ENCODE measurements around the gene ERFL.
"Not testable (repeated sequence)": the region's sequence is repeated elsewhere in the genome, so short reads cannot be mapped to it uniquely, and the experiment has no call there.

The ERFL gene

DNA sequence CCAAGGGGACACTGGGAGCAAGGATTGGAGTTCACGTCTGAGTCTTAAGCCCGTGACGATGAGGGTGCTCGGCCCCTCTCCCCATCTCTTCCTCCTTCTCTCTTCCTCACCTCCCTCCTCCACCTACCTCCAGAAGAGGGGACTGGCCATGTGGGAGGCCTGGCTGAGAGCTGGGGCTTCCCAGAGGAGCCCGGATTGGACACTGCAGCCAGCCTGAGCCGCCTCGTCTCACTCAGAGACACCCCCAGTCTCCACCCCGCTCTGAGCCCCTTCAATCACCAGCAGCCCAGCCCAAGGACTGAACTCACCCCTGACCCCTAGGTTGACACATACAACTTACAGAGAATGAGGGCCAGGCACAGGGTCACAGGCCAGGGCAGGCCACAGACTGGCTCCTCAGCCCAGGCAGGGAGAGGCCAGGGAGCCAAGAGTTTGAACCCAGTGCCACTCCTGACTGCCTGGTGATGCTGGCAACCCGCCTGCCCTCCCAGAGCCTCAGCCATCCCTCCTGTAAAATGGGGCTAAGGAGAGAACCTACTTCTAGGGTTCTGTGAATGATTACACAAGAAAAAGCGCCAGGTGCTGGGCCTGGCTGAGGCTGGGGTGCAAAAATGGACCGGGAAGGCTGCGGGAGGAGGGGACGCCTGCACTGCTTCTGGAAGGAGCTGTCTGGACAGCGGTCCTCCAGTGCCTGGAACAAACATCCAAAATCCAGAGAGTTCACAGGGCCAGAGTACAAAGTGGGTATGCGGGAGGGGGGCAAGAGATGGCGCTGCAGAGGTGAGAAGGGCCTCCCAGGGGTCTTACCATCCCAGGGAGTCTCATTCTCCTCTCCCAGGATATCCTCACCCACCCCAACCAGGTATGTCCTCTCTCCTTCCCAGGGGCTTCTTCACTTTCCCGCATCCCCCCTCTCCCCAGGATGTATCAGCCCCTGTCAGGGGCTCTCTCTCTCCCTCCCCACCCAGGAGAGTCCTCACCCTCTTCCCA is 50.0 kb downstream of the ERFL start:
- no peak for DNase-seq (ENCODE audit: low spot score)

DNA sequence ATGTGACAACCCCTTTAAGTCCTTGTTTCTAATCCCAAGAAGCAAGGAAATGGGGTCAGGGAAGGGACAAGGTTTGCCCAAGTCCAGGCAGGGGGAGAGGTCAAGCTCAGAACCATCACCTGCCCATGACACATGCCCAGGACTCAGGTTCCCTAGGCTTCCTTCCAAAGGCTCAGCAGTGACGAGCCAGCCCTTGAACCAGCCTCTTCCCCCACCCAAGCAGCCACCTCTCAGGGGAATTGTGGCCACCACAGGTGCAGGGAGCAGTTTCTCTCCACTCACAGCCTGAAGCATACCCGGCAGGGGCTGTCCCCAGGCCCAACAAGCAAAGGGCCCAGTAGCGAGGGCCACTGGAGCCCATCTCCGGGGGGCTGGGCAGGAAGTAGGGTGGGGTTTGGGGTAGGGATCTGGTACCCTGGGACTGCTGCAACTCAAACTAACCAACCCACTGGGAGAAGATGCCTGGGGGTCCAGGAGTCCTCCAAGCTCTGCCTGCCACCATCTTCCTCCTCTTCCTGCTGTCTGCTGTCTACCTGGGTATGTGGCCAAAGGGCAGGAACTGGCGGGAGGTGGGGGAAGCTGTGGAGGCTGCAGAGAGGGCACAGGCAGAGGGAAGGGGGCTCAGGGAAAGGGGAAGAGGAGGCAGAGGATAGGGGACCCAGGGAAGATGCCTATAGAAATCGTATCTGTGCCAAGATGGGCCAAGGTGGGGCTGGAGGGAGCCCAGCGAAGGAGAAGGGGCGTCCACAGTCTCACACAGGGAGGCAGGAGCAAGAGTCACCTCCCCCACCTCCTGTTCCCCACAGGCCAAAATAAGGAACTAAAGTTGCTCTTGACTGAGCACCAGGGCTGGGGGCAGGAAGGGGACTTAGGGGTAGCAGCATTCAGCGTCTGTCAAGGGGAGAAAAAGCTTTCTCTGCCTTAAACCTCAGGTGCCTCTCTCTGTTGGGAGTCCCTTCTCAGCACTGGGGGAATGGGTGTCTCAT is 51.1 kb downstream of the ERFL start, which contains the start of gene CD79A:
CD79A (plus strand) TSS at position 433 of the 986 bp plus-strand sequence; CDS start at position 459, 26 bp downstream.
- no peak for DNase-seq (ENCODE audit: low spot score)

DNA sequence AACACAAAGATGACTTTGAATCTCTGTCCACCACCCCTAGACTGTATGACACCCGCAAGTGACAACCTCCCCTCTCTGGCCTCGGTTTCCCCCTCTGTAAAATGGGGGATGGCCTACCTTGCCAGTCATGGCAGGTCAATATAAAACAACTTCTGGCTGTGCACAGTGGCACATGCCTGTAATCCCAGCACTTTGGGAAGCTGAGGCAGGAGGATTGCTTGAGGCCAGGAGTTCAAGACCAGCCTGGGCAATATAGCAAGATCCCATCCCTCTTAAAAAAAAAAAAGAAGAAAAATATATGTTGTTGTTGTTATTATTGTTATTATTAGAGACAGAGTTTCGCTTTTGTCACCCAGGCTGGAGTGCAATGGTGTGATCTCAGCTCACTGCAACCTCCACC is 52.3 kb downstream of the ERFL start:
- not testable (repeated sequence) for DNase-seq (ENCODE audit: low spot score)

DNA sequence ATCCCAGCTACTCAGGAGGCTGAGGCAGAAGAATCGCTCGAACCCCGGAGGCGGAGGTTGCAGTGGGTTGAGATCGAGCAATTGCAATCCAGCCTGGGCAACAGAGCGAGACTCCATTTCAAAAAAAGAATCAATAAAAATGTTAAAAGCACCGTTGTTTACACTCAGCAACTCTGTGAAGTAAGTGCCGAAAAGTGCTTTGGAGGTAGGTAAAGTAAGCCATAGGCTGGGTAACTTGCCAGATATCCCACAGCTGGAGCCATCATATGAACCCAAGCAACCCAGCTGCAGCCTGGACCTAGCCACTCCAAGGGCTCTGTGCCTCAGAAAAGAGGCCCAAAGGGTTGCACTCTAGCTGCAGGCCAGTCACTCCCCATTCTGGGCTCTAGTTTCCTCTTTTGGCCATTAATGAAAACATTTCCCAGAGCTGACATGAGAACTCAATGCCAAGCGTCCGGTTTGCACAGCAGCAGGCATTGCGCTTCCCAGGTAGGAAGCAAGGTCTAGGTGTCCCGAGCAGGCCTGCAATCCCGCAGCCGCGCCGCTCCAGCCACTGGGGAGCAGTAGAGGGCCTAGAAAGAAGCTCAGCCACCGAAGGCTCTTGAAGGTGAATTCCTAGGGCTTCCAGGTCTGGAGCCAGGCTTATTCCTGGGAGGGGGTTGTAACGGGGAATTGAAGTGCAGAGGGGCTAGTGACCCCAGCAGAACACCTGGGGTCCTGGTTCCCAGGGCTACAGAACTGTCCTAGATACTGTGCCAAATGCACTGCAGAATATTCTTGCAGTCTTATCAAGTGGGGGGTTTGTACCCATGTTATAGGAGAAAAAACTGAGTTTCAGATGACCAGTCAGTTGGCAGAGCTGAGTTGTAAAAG is 55.2 kb downstream of the ERFL start:
- DNase-seq (ENCODE audit: low spot score): peak; percentile 54

DNA sequence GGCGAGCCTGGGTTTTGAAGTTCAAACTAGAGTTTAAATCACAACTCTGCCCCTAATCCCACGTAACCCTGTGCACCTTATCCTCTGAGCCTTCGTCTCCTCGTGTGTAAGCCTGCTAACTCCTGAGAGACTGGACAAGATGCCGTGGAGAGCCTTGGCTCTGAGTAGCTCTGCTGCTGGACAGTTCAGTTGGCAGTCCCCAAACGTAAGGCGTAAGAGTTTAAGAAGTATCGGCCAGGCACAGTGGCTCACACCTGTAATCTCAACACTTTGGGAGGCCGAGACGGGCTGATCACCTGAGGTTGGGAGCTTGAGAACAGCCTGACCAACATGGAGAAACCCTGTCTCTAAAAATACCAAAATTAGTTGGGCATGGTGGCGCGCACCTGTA is 55.9 kb downstream of the ERFL start:
- DNase-seq (ENCODE audit: low spot score): no peak

DNA sequence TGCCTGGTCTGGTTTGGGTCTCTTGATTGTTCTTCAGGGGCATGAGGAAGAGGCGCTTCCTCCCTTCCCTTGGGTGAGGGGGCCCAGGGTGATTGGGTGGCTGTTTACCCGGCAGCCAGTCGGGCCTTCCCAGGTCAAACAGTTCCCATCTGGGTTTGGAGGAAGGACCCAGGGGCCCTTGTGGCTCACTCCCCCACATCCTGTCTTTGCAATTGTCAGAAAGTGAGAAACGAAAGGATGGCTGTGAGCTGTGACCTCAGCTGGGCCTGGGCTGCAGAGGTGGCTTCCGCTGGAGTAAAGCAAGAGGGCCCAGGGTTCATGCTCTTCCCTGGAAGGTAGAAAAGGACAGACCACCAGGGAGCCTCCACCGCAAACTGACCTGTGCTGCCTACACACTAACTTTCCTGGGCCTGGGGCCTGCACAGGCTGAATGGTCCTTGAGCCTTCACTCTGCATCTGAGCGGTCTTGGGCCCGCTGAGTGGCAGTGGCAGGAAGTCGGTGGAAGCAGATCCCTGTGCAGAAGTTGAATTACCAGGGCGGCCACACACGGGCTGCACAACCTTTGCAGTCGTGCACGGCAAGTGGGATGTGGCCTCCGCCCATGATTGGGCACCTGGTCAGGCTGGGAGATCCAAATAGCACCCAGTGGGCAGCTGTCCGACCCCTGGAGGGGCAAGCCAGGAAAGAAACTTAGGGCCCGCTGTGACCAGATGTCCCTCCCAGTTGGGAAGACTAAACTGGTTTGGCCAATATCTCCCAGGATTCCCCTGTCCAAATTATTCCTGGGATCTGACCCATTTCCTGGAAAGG is 56.5 kb downstream of the ERFL start:
- DNase-seq (ENCODE audit: low spot score): no peak

DNA sequence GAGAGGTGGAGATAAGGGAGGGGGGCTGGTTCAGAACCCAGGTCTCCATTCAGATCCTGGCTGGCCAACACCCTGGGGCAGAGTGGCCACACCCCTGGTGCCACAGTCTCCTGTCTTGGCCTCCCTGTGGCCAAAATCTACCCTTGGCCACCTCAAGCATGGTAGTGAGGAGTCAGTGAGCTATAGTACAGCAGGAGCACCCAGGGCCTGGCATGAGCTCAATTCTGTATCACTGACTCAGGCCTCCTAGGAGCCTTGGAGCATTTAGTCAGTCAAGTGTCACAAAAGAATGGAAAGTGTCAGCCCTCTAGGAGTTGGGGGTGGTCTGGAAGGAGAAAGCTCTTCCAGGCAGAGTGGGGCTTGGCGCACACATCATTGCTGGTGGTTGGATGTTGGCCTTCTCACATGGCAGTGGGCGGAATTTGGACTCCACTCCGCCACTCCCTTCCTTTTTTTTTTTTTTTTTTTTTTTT is 57.8 kb downstream of the ERFL start:
- no peak for DNase-seq (ENCODE audit: low spot score)

DNA sequence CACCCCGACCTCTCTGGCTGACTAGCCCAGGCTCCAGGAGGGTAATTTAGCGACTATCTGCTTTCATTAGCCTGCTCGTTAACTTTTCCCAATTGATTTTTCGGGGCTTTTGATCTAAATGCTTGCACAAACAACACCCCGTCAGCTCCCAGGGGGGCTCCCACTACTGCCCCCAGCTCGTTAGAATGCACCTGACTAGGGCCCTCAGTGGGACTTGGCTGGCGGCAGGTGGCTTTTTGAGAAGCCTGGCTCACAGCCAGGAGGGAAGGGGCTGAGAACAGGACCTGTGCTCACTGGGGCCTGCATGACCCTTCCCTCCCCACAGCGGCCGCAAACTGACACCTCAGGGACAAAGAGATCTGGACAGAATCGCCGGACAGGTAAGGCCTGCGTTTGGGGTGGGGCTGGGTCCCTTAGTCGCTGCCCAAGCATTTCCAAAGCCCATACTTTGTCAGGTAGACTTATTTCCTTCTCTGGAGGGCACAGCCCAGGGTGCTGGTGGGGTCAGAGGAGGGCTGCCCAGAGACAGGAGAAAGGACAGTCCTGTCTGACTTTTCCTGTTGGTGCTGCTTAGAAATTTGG is 58.8 kb downstream of the ERFL start:
- no peak for DNase-seq (ENCODE audit: low spot score)

DNA sequence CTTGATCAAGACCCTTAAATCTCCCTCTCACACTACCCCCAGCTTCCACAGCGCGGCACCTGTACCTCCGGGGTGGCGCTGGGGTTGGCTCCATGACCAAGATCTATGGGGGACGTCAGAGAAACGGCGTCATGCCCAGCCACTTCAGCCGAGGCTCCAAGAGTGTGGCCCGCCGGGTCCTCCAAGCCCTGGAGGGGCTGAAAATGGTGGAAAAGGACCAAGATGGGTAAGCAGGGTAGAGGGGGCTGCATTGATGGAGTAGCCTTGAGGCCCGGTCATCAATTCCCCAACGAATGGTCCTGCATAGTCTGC is 59.3 kb downstream of the ERFL start:
- DNase-seq (ENCODE audit: low spot score): no peak

DNA sequence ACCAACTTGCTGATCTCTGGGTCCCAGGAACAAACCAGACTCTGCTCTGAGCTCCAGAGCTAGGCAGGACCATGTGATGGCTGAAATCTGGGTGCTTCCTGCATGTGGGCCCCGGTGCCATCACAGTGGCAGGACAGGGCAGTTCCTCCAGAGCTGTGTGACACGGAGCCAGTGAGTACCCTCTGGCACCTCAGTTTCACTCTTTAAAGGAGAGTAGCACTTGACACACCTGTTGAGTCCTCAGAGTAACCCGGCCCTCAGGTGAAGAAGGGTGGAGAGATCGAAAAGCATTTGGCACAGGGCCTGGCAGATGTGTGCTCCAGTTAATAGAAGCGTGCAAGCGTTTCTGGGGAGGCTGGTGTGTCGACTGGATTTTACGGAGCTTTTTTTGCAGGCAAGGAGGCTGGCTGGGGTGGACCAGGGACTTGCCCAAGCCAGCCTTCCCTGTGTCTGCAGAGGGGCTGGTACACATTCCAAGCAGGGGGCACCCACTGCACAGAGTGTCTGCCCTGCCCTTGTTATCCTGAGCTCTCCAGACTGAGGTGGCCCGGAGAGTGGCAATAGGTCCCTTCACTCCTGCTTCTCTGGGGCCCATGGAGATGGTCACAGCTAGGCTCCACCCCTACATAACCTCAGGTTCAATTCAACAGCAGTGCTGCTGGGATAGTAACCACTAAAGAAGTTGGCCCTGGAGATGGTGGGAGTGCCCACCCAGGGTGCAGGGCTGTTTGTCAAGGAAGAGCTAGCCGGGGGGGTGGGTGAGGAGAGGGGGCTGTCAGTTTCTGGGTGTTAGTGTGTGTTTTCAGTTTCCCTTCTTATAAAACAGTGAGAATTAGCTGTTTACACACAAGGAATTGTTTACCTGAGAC is 59.9 kb downstream of the ERFL start:
- DNase-seq (ENCODE audit: low spot score): no peak

DNA sequence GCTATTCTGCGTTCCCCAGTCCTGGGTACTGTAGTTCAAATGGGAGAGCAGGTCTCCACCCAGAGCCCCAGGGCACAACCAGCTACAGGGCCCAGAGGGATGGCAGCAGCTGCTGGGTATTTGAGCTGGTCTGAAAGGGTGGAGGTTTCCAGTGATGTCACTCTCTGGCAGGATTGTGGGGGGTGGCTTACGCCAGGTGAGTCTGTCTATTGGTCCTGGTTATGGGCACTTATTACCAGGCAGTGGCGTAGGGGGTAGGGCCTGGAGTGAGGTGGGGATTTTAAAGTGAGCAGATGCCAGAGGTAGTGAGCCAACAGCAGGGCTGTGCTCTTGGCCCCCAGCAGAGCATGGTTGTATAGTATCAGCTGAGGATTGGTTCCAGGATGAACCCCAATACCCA is 62.0 kb downstream of the ERFL start:
- no peak for DNase-seq (ENCODE audit: low spot score)

DNA sequence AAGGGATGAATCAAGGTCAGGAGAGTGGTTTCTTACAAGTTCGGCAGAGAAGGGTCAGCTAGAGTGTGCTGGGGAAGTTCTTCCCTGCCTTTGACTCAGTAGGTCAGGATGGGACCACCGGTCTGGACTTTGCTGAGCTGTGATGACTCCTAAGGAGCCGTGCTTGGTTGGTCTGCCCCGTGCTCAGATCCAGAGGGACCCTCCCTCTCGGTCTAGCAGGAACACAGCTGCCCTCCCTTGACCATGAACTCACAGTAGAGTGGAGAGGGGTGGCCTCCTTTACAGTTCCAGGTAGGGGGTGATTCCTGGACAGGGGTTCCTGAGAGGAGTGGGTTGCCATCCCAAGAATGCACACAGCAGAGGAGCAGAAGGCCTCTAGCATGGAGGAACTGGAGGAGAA is 63.9 kb downstream of the ERFL start:
- no peak for DNase-seq (ENCODE audit: low spot score)

DNA sequence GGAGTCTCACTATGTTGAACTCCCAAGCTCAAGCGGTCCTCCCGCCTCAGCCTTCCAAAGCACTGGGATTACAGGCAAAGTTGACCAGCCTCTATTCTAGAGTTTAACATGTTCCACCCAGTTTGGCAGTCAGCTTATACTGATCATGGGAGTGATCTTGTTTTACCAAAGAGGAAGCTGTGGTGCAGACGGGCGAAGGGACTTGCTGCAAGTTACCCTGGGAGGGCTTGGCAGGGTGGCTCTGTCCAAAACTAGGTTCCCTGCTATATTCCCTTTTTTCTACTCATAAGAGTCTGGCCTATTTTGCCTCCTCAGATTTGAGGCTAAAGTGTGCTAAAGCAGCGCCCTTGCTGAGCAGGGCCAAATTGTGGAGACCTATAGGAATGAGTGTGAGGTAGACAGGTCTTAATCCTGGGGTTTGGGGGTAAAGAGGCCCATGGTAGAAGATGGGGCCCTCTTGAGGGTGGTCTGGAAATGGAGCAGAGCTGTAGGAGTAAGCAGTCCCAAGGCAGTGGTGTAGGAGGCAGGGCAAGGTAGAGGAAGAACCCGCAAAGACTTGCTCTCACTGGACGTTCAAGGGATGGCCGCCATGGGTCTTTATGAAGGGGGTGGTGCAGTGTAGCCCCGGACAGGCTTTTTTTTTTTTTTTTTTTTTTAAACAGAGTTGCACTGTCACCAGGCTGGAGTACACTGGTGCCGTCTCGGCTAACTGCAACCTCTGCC is 64.9 kb downstream of the ERFL start:
- peak; percentile 17 for DNase-seq (ENCODE audit: low spot score)

DNA sequence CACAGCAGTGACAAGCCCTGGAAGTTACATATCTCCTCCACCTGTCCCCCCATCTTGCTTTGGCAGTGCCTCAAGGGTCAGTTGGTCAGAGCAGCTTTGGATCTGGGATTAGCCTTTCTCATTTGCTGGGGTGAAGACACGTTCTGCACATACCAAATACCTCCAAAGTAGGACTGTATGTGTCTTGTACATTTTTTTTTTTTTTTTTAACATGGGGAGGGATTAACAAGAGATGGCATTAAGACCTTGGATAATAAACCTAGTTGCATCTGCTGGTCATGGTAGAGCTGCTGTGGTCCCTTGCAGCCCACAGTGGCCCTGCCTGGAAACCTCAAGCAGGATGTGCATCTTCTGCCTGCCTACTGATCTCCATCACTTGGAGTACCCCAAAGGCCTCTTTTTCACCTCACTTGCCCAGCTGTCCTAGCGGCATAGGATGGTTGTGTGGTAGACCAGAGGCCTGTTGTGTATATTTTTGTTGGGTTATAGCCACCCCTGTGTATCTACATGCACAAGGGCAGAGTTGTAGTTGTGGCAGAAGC is 65.7 kb downstream of the ERFL start:
- no peak for DNase-seq (ENCODE audit: low spot score)

DNA sequence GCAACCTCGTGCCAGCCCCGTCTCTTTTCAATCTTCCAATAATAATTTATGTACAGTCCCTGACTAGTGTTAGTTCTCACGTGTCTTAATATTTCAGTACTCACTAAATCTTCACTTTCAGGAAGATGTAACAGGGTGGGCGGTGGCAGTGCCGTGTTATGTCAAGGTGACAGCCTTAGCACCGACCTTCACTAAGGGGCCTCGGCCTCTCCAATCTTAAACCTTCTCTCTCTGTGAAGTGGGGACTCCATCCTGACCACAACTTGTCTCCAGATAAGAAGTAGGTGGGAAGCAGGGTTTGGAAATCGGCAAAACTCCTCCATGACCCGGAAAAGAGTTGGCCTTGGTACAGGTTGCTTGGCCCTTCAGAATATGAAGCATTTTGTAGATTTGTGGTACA is 66.4 kb downstream of the ERFL start:
- DNase-seq (ENCODE audit: low spot score): no peak

DNA sequence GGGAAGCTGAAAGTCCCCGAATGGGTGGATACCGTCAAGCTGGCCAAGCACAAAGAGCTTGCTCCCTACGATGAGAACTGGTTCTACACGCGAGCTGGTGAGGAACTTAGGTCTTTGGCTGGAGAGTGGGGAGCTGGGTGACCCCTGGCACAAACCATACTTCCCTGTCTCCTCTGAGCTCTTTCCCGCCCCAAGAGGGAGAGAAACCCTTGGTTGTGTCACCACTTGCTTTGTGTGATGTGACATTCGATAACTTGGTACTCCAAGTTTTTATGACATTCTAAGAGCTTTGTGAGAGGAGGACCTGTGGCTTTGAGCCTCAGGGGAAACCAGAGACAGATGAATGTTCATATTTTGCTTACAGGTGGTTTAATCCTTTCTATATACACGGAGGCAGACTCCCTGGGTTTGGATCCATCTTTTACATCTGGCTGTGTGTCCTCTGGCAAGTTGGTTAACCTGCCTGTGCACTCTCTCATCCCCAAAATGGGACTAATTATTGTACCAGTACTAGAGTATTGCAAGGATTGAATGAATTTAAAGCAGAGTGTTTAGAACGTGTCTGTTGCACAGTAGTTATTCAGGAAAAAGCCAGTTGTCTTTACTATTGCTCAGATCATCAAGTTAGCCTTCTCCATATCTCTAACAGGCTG is 67.0 kb downstream of the ERFL start:
- no peak for DNase-seq (ENCODE audit: low spot score)

DNA sequence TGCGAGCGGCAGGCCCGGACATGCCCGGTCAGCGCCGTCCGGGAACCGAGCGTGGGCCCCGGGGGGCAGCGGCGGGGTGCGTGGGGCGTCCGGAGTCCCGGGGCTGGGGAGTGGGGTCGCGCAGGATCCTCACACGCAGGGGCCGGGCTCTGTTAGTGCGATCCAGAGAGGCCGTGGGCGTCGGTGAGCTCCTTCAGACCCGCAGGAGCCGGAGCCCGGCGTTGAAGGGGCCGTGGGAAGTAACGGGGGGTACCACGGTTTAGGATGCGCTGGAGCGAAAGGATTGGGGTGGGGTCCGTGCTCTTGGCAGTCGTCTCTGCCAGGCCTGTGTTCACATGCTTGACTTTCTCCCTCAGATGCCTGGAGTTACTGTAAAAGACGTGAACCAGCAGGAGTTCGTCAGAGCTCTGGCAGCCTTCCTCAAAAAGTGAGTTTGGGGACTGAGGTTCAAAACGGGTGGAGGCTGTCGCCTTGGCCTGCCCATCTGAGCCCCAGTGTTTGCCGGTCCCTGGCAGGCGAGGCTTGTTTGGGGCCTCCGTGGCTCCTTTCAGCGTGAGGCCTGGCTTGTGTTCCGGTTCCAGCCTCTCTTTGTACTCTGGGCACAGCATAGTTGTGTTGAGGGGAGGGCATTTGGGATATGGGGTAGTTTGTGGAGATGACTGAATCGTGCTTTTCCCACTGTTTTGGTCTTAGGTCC is 67.7 kb downstream of the ERFL start:
- DNase-seq (ENCODE audit: low spot score): no peak

Data from pons (tissue), 1 donor.